ENCODE measurements around the gene RICTOR.

Gene RICTOR

DNA sequence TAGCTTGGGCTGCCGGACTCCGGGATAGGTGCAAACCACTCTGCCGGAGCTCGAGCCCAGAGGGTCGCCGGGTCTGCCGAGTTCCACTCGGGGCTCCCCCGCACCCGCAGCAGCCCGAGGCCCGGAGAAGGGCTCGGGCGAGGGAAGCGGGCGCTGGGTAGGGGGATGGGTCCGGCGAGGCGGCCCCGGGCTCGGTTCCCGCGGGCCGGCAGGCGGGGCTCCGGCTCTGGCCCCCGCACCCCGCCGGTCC lies 507 bp downstream of the RICTOR start:
- Histone ChIP-seq H3K9me3 (no peaks in the 10 kb centered on the region), H3K4me1 (ENCODE audit: control insufficient read depth in 1 of 2, insufficient read depth in 1 of 2, low read depth in 1 of 2, low read length in 1 of 2) (peaks cover 43 to 53% of the 10 kb centered on the region in 2 experiments), H3K36me3 (peaks cover under 1% of the 10 kb centered on the region), H3K4me3 (ENCODE audit: low read depth in 1 of 2, low read length in 1 of 2) (peak overlapping the region; percentile 79 to 96), H3K27me3 (no peaks in the 10 kb centered on the region), H3K27ac (peak overlapping the region; percentile 100)
- TF ChIP-seq CTCF (IDR thresholded peaks at IDR 0.05) = no peak

- Histone ChIP-seq H3K27ac (peak overlapping the region; percentile 100), H3K36me3 (peaks cover 3% of the 10 kb centered on the region), H3K9me3 (no peaks in the 10 kb centered on the region), H3K4me3 (ENCODE audit: low read depth in 1 of 2, low read length in 1 of 2) (peak overlapping the region; percentile 79 to 96), H3K27me3 (no peaks in the 10 kb centered on the region), H3K4me1 (ENCODE audit: control insufficient read depth in 1 of 2, insufficient read depth in 1 of 2, low read depth in 1 of 2, low read length in 1 of 2) (peaks cover 43 to 53% of the 10 kb centered on the region in 2 experiments)
- TF ChIP-seq CTCF (IDR thresholded peaks at IDR 0.05) = no peak
These were observed 1.1 kb downstream of the RICTOR start for GRCh38 chr5:39072925-39073766.

DNA sequence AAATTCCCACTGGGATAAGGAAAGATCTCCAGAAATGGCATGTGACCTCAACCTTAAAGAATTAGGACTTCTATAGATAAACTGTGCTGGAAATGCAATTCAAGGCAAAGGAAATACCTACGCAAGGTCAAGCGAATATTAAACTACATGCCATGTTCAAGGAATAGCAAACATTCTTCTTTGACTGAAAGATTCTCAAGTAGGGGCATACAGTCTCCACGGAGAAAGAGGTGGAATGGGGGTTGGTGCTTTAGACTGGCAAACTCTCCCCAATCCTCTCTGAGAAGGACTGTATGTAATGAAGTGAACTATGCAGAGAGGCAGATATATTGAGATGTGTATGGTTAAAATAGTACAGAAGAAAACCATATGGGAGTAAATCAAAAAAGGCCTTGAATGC lies 6.1 kb downstream of the RICTOR start:
- Histone ChIP-seq H3K27ac (peak overlapping the region; percentile 3), H3K27me3 (no peaks in the 10 kb centered on the region), H3K4me3 (ENCODE audit: low read depth in 1 of 2, low read length in 1 of 2) (no peak overlapping the region), H3K4me1 (ENCODE audit: control insufficient read depth in 1 of 2, insufficient read depth in 1 of 2, low read depth in 1 of 2, low read length in 1 of 2) (peaks cover 23 to 26% of the 10 kb centered on the region in 2 experiments), H3K9me3 (no peaks in the 10 kb centered on the region), H3K36me3 (peaks cover 15% of the 10 kb centered on the region)
- TF ChIP-seq CTCF (IDR thresholded peaks at IDR 0.05) = no peak

GRCh38 chr5:39064450-39064849 lies 9.7 kb downstream of the RICTOR start:
- Histone ChIP-seq H3K36me3 (peaks cover 15% of the 10 kb centered on the region), H3K4me1 (ENCODE audit: control insufficient read depth in 1 of 2, insufficient read depth in 1 of 2, low read depth in 1 of 2, low read length in 1 of 2) (peaks cover 4 to 6% of the 10 kb centered on the region in 2 experiments), H3K27me3 (no peaks in the 10 kb centered on the region), H3K4me3 (ENCODE audit: low read depth in 1 of 2, low read length in 1 of 2) (no peak overlapping the region), H3K27ac (peak overlapping the region; percentile 6), H3K9me3 (no peaks in the 10 kb centered on the region)
- TF ChIP-seq CTCF (IDR thresholded peaks at IDR 0.05) = no peak

DNA sequence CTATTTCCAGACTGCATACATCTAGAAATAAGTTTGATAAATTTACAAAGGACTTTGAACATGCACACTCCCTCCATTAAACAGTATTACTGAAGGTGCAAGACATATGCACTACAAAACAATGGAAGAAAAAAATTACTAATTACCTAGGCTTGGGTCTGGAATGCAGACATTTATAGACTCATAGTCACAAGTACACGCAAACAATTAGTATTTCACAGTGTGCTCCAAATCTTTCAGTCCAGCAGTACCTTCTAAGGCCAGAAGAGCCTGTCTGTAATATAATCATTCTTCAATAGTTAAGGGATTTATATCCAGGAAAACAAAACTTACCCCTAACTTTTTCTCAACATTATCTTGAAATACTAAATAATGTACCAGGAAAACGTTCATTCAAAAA lies 11.2 kb downstream of the RICTOR start:
- Histone ChIP-seq H3K27me3 (no peaks in the 10 kb centered on the region), H3K4me1 (ENCODE audit: control insufficient read depth in 1 of 2, insufficient read depth in 1 of 2, low read depth in 1 of 2, low read length in 1 of 2) (peaks cover 6 to 18% of the 10 kb centered on the region in 2 experiments), H3K4me3 (ENCODE audit: low read depth in 1 of 2, low read length in 1 of 2) (no peak overlapping the region), H3K9me3 (no peaks in the 10 kb centered on the region), H3K27ac (peak overlapping the region; percentile 33), H3K36me3 (peaks cover 12% of the 10 kb centered on the region)
- no peak for TF ChIP-seq CTCF (IDR thresholded peaks at IDR 0.05)
